ENCODE results near the gene KANK3.
"Not testable (repeated sequence)": the region's sequence is repeated elsewhere in the genome, so short reads cannot be mapped to it uniquely, and the experiment has no call there.

KANK3 gene

GRCh38 chr19:8342684-8343482 lies at the start of gene KANK3:
Gene KANK3, minus strand, starts transcription at chr19:8343262. Its CDS starts 5,434 bp downstream, at chr19:8337828.
- DNase-seq = peak; percentile 94

GRCh38 chr19:8392017-8392591 lies 49.0 kb upstream of the KANK3 start:
- DNase-seq = no peak

GRCh38 chr19:8391198-8392016 lies 48.3 kb upstream of the KANK3 start:
- no peak for DNase-seq

GRCh38 chr19:8390617-8390981 lies 47.5 kb upstream of the KANK3 start:
- DNase-seq = peak; percentile 86

- peak; percentile 99 for DNase-seq
These were observed 47.0 kb upstream of the KANK3 start, which contains the start of gene RAB11B for GRCh38 chr19:8389891-8390616. Gene RAB11B, plus strand, starts transcription at chr19:8390360. Its CDS starts 57 bp downstream, at chr19:8390417.

- no peak for DNase-seq
These were observed 45.5 kb upstream of the KANK3 start for GRCh38 chr19:8388612-8388958.

- DNase-seq = peak; percentile 87
These were observed 44.9 kb upstream of the KANK3 start for GRCh38 chr19:8387688-8388611.

- no peak for DNase-seq
These were observed 43.9 kb upstream of the KANK3 start for GRCh38 chr19:8386990-8387389.

GRCh38 chr19:8386419-8386818 lies 43.4 kb upstream of the KANK3 start:
- not testable (repeated sequence) for DNase-seq

- not testable (repeated sequence) for DNase-seq
These were observed 42.5 kb upstream of the KANK3 start for GRCh38 chr19:8385566-8385965.

- DNase-seq = not testable (repeated sequence)
These were observed 42.0 kb upstream of the KANK3 start for GRCh38 chr19:8385103-8385502.

- not testable (repeated sequence) for DNase-seq
These were observed 41.5 kb upstream of the KANK3 start for GRCh38 chr19:8384569-8384968.

- DNase-seq = not testable (repeated sequence)
These were observed 36.3 kb upstream of the KANK3 start for GRCh38 chr19:8379156-8379891.

GRCh38 chr19:8377598-8377997 lies 34.5 kb upstream of the KANK3 start:
- DNase-seq = no peak

- not testable (repeated sequence) for DNase-seq
These were observed 33.4 kb upstream of the KANK3 start for GRCh38 chr19:8376373-8376974.

GRCh38 chr19:8375766-8376165 lies 32.7 kb upstream of the KANK3 start:
- not testable (repeated sequence) for DNase-seq

- DNase-seq = no peak
These were observed 31.1 kb upstream of the KANK3 start for GRCh38 chr19:8373867-8374813.

- no peak for DNase-seq
These were observed 28.1 kb upstream of the KANK3 start for GRCh38 chr19:8371011-8371804.
